A673 (cell line): Measurements from ENCODE around the gene IMMP1L. TPM values are rescaled to one million over a fixed set of nuclear protein-coding genes. Genes with fewer than 3 reads are reported as not detected.

Experiments used
- BruUV-seq: library from RNA; stranded (reverse); fragments of 400-500 nt; replicated peaks from 2 replicates; lab custom pipeline; 2021; lab: Mats Ljungman, UMichigan
- CTCF ChIA-PET: fragments of 300-600 bp; sonication (Branson Sonifier 250); formaldehyde crosslinking; loops from one replicate; lab custom pipeline; 2022; ENCODE audit warnings: antibody characterized with exemption; lab: Charles Lee
- POLR2A ChIA-PET: fragments of 300-600 bp; sonication (Branson Sonifier 250); formaldehyde crosslinking; loops from one replicate; lab custom pipeline; 2022; ENCODE audit warnings: antibody characterized with exemption; ENCODE audit not compliant: low non-redundant PET; lab: Charles Lee
- DNase-seq: peaks from one replicate; pipeline ENCODE4 v3.0.0-alpha.2; 2015; ENCODE audit warnings: low spot score
- H3K27ac ChIP-seq: fragments of 200-600 bp; sonication (generic); 2 replicates; pipeline ENCODE4 v1.5.1; 2016; ENCODE audit warnings: mixed run types, low read depth, mild to moderate bottlenecking, mixed read lengths, antibody characterized with exemption, low read length; ENCODE audit not compliant: poor library complexity, severe bottlenecking
- H3K27me3 ChIP-seq: fragments of 200-600 bp; sonication (generic); replicated peaks from 2 replicates; pipeline ENCODE4 v1.6.1; 2017; ENCODE audit warnings: mixed run types, low read depth, mild to moderate bottlenecking, mixed read lengths, antibody characterized with exemption, low read length; ENCODE audit not compliant: insufficient read depth, poor library complexity
- H3K36me3 ChIP-seq: fragments of 200-600 bp; sonication (generic); 2 replicates; pipeline ENCODE4 v1.6.1; 2016; ENCODE audit warnings: mixed run types, mild to moderate bottlenecking, mixed read lengths, antibody characterized with exemption, low read length; ENCODE audit not compliant: insufficient read depth, poor library complexity, severe bottlenecking
- H3K4me1 ChIP-seq: fragments of 200-600 bp; sonication (generic); 2 replicates; pipeline ENCODE4 v1.6.1; 2017; ENCODE audit warnings: mixed run types, mild to moderate bottlenecking, mixed read lengths, antibody characterized with exemption, low read length; ENCODE audit not compliant: insufficient read depth, poor library complexity, severe bottlenecking
- H3K4me3 ChIP-seq: fragments of 200-600 bp; sonication (generic); 2 replicates; pipeline ENCODE4 v1.5.1; 2016; ENCODE audit warnings: low read depth, mixed run types, mild to moderate bottlenecking, mixed read lengths, low read length; ENCODE audit not compliant: poor library complexity, severe bottlenecking
- H3K9me3 ChIP-seq: fragments of 200-600 bp; sonication (generic); 2 replicates; pipeline ENCODE4 v1.6.1; 2016; ENCODE audit warnings: mixed run types, low read depth, mild to moderate bottlenecking, mixed read lengths, antibody characterized with exemption, low read length; ENCODE audit not compliant: poor library complexity, severe bottlenecking
- CTCF ChIP-seq: fragments of 300-800, 200-600 bp; sonication (generic); conservative IDR thresholded peaks from 2 replicates; pipeline ENCODE4 v1.5.1; 2017; ENCODE audit warnings: low read depth, mild to moderate bottlenecking, antibody characterized with exemption, low read length, moderate library complexity, mixed read lengths
- EZH2 ChIP-seq: fragments of 200-600 bp; sonication (generic); IDR thresholded peaks from 2 replicates; pipeline ENCODE4 v1.6.1; 2017; ENCODE audit warnings: borderline replicate concordance, low read depth, mild to moderate bottlenecking, mixed read lengths, antibody characterized with exemption, low read length; ENCODE audit not compliant: poor library complexity, severe bottlenecking
- intact Hi-C: fragments of 100-400 bp; cut with micrococcal nuclease; formaldehyde crosslinking; loops from one replicate; pipeline ENCODE4 v1.10.0; 2022; ENCODE audit not compliant: unreplicated experiment
- total RNA-seq: library from RNA; stranded (reverse); gene quantifications from 2 replicates; pipeline ENCODE4 v1.2.3, GENCODE V29; 2021

Gene IMMP1L
- total RNA-seq, 1 experiment from 2014 or later: 88.3 TPM

- H3K27ac ChIP-seq: no peak overlapping the region
- H3K4me1 ChIP-seq: no peaks in the 10 kb centered on the region
- no TSS peak for BruUV-seq
- ChIA-PET CTCF (interaction anchor here (0.7 kb wide), 1 partner anchor 876 kb away, joined by 7 read pairs; no protein-coding TSS in a partner anchor), POLR2A (no interaction called here)
- no peak overlapping the region for H3K4me3 ChIP-seq
- intact Hi-C loops: no loop called here
- no peaks in the 10 kb centered on the region for H3K9me3 ChIP-seq
- H3K36me3 ChIP-seq: no peaks in the 10 kb centered on the region
- no peak for DNase-seq
- TF ChIP-seq CTCF (no peak), EZH2 (no peak)
- H3K27me3 ChIP-seq: no peaks in the 10 kb centered on the region
Measured at GRCh38 chr11:31441296-31441695, 68.1 kb downstream of the IMMP1L start.

- Histone ChIP-seq H3K9me3 (no peaks in the 10 kb centered on the region), H3K4me3 (no peak overlapping the region), H3K36me3 (no peaks in the 10 kb centered on the region), H3K27me3 (no peaks in the 10 kb centered on the region), H3K4me1 (no peaks in the 10 kb centered on the region), H3K27ac (no peak overlapping the region)
- no TSS peak for BruUV-seq
- ChIA-PET POLR2A (no interaction called here), CTCF (no interaction called here)
- TF ChIP-seq CTCF: no peak
- intact Hi-C loops: no loop called here
- DNase-seq: no peak
Measured at GRCh38 chr11:31437742-31438435, 71.5 kb downstream of the IMMP1L start.

- no peak overlapping the region for H3K27ac ChIP-seq
- CTCF ChIA-PET: no interaction called here
- no peak overlapping the region for H3K4me3 ChIP-seq
- H3K27me3 ChIP-seq: no peaks in the 10 kb centered on the region
- DNase-seq: no peak
- TF ChIP-seq CTCF (no peak), EZH2 (no peak)
- H3K36me3 ChIP-seq: no peaks in the 10 kb centered on the region
- POLR2A ChIA-PET: no interaction called here
- intact Hi-C loops: no loop called here
- H3K9me3 ChIP-seq: no peaks in the 10 kb centered on the region
- no peaks in the 10 kb centered on the region for H3K4me1 ChIP-seq
- no TSS peak for BruUV-seq
Measured at GRCh38 chr11:31433851-31434250, 75.6 kb downstream of the IMMP1L start.
